ENCODE results near the gene ARAP3.

Gene ARAP3

DNA sequence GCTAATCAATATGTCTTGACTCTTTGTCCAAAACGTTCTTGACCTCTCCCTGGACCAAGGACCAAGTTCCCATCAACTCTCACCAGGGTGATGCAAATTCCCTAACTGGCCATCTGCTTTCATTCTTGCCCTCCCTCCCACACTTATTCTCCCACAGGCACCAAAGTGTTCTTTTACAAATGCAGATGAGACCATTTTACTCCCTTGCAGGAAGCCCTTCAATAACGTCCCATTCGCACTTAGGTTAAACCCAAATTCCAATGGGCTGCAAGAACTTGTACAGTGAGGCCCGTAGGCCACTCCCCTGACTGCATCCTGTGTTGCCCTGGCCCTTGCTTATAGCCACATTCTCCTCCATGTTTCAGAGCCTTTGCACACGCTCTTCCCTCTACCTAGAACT is 7.3 kb downstream of the ARAP3 start:
- DNase-seq (ENCODE audit: extremely low read depth, insufficient read length), result no peak
- no peaks in the 10 kb centered on the region for H3K36me3 ChIP-seq (ENCODE audit: control insufficient read depth, insufficient read depth, low read length)
- TF ChIP-seq, protein P1, sequence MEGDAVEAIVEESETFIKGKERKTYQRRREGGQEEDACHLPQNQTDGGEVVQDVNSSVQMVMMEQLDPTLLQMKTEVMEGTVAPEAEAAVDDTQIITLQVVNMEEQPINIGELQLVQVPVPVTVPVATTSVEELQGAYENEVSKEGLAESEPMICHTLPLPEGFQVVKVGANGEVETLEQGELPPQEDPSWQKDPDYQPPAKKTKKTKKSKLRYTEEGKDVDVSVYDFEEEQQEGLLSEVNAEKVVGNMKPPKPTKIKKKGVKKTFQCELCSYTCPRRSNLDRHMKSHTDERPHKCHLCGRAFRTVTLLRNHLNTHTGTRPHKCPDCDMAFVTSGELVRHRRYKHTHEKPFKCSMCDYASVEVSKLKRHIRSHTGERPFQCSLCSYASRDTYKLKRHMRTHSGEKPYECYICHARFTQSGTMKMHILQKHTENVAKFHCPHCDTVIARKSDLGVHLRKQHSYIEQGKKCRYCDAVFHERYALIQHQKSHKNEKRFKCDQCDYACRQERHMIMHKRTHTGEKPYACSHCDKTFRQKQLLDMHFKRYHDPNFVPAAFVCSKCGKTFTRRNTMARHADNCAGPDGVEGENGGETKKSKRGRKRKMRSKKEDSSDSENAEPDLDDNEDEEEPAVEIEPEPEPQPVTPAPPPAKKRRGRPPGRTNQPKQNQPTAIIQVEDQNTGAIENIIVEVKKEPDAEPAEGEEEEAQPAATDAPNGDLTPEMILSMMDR (IDR thresholded peaks at IDR 0.05; ENCODE audit: insufficient read depth, low read length, poor library complexity, severe bottlenecking), result no peak

DNA sequence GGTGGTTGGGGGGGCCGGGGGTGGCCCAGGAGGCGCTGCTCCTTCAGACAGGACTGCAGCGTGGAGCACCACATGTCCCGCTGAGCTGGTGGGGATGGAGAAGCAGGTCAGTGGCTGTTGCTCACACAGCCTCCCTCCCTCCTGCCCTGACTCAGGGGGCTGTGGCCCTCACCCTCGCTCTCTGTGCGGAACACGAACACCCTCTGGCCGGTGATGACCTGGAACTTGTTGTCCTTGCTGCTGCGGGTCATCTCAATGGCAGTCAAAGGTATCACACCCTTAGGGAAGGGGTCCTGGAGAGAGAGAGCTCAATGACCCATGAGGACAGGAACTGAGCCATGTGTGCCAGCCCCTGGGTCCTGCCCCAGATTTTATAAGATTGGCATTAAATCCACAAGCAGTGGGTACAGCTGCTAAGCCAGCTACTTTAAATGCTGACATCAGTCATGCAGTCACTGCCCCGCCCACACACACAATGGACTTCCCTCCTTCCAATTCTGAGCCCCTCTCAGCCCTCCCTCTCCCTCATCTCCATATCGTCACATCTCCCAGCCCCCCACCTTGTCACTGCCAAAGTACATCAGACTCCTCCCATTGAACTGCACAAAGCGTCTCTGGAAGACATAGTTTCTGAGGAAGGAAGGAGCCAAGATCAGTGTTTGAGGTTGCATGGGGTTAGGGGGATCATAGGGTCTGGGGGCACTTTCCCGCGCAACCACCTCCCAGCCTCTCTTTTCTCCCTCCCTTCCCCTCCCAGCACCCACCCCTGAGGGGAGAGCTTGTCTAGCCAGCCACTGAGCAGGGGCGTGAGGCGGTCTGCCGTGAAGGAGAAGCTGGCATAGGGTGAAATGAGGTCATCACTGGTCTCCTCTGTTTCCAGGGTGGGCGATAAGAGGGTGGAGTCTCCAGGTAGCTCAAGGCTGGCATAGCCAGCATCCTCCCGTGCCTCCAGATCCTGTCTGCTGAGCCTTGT is 8.9 kb downstream of the ARAP3 start:
- DNase-seq (ENCODE audit: extremely low read depth, insufficient read length), result no peak
- Histone ChIP-seq H3K36me3 (ENCODE audit: control insufficient read depth, insufficient read depth, low read length) (no peaks in the 10 kb centered on the region), H3K4me3 (replicated peaks; ENCODE audit: low read depth, low read length) (no peak overlapping the region), H3K27me3 (replicated peaks; ENCODE audit: control insufficient read depth, insufficient read depth, low read length) (no peaks in the 10 kb centered on the region; the same call in none of the 2 replicates)
- TF ChIP-seq, protein P1 (IDR thresholded peaks at IDR 0.05; ENCODE audit: insufficient read depth, low read length, poor library complexity, severe bottlenecking), result no peak

More for the DNA sequence above, 7.3 kb downstream of the ARAP3 start:
- no peaks in the 10 kb centered on the region; the same call in none of the 2 replicates for H3K27me3 ChIP-seq (replicated peaks; ENCODE audit: control insufficient read depth, insufficient read depth, low read length)
- no peak overlapping the region for H3K4me3 ChIP-seq (replicated peaks; ENCODE audit: low read depth, low read length)

DNA sequence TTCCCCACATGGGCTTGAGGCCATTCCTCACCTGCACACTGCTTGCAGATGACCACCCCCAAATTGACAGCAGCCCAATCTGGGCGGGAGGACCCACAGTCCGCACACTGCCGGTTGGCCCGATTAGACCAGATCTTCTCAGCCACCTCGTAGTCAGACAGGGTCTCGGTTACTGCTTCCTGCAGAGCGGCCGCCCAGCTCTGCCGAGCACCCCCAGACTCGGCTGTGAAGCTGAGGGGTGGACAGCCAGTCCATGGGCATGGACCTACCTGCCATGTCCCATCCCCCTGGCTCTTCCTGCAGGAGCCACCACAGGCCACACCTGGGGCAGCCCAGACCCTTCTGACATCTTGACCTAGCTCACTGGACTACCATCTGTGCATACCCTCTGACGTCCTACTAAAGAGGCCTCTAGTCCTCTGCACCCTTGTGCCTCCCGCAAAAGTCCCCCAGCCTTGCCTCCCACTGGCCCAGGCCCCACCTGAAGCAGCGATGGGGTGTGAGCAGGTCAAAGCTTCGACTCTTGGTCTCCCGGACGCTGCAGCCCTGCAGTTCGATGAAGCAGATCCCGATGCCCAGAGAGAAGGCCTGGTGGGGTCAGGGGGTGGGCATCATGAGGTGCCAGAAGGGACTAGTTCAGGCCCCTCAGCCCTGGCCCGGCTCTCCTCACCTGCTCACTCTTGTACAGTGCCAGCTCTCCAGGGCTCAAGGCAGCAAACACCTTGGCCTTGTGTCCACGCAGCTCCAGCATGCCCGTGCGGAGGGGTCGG is 9.8 kb downstream of the ARAP3 start:
- Histone ChIP-seq H3K27me3 (replicated peaks; ENCODE audit: control insufficient read depth, insufficient read depth, low read length) (no peaks in the 10 kb centered on the region; the same call in none of the 2 replicates), H3K4me3 (replicated peaks; ENCODE audit: low read depth, low read length) (no peak overlapping the region), H3K36me3 (ENCODE audit: control insufficient read depth, insufficient read depth, low read length) (no peaks in the 10 kb centered on the region)
- TF ChIP-seq, protein P1 (IDR thresholded peaks at IDR 0.05; ENCODE audit: insufficient read depth, low read length, poor library complexity, severe bottlenecking), result no peak
- DNase-seq (ENCODE audit: extremely low read depth, insufficient read length), result no peak

DNA sequence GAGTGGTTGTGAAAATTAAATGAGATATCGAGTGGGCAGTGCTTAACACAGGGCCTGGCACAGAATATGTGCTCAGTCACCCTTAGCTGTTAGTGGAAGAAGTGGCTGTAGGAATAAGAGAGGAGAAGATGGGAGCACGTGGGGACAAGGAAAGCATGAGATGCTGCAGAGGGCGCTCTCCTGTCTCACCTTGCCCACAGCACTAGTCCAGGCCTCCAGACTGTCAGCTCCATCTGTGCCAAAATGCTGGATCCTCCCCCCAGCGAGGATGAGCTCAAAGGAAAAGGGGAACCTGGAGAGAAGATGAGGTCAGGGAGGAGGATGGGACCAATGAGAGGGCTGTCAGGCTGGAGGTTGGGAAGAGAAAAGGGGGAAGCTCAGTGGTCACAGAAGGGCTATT is 12.5 kb downstream of the ARAP3 start:
- TF ChIP-seq, protein P1 (IDR thresholded peaks at IDR 0.05; ENCODE audit: insufficient read depth, low read length, poor library complexity, severe bottlenecking), result no peak
- Histone ChIP-seq H3K36me3 (ENCODE audit: control insufficient read depth, insufficient read depth, low read length) (no peaks in the 10 kb centered on the region), H3K4me3 (replicated peaks; ENCODE audit: low read depth, low read length) (no peak overlapping the region), H3K27me3 (replicated peaks; ENCODE audit: control insufficient read depth, insufficient read depth, low read length) (no peaks in the 10 kb centered on the region; the same call in none of the 2 replicates)
- DNase-seq (ENCODE audit: extremely low read depth, insufficient read length), result no peak

DNA sequence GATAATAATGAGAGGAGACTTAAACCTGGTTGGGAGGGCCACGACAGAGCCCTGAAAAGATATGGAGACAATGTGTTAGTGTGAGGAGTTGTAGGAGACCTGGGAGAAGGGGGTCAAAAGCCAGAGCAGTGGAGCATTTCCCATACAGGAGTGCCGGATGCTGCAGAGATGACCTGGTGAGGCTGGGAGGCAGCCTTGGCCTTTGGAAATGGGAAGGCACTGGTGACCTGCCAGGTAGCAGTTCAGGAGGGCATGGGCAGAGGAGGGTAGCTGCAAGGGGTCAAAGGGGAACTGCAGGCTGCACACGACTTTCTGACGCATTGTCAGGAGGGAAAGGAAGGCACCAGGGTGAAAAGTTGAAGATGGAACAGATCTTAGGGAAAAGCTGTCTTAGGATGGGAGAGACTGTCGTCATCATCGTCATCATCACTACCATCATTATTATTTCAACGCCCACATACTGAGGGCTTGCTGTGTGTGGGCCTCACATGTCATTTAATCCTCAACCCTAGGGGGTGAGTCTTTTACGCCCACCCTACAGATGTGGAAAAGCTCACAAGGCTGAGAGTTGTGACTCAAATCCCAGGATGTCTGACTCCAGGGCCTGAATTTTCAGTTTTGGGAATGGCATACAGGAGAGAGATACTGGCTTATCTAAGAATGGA is 13.3 kb downstream of the ARAP3 start:
- no peak overlapping the region for H3K4me3 ChIP-seq (replicated peaks; ENCODE audit: low read depth, low read length)
- H3K27me3 ChIP-seq (replicated peaks; ENCODE audit: control insufficient read depth, insufficient read depth, low read length), result no peaks in the 10 kb centered on the region; the same call in none of the 2 replicates
- DNase-seq (ENCODE audit: extremely low read depth, insufficient read length), result no peak
- no peaks in the 10 kb centered on the region for H3K36me3 ChIP-seq (ENCODE audit: control insufficient read depth, insufficient read depth, low read length)
- TF ChIP-seq, protein P1 (IDR thresholded peaks at IDR 0.05; ENCODE audit: insufficient read depth, low read length, poor library complexity, severe bottlenecking), result no peak
